Subcutaneous adipose tissue (tissue), 4 donors: ENCODE results near the gene MDFI. TPM values are rescaled to one million over a fixed set of nuclear protein-coding genes. Genes with fewer than 3 reads are reported as not detected.

Source experiments
- total RNA-seq, 4 donors: library from RNA; depleted of rRNA; stranded (reverse); fragments of >200 nt; gene quantifications; one replicate each; pipeline ENCODE4 v1.1.0, GENCODE V29; 2016
- TF ChIP-seq, protein P1 (sequence below): fragments of 450-650 bp; IDR thresholded peaks from one replicate; pipeline ENCODE4 v1.5.1; 2016; ENCODE audit warnings: low read depth, mild to moderate bottlenecking, control low read depth, antibody characterized with exemption, moderate library complexity

Gene MDFI
- total RNA-seq, 4 donors from 2014 or later, result 1.6 to 77.6 (median 11.7) TPM

DNA sequence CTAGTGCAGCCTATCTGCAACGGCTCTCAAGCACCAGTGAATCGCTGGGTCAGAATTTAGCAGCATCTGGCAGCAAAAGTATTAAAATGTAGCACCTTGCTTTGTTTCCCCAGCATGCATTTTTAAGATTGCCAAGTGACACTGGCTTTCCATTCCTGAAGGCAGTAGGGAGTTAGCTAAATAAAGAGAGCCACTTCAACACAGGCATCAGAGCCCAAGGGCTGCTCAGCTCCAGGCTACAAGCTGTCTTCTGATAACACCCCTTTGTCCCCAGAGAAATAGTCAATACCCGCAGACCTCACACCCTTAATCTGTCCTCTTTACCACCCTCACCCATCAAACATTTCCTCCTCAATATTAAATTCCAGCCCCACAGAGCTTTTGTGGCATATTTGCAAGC lies 19.7 kb upstream of the MDFI start:
- TF ChIP-seq, protein P1, sequence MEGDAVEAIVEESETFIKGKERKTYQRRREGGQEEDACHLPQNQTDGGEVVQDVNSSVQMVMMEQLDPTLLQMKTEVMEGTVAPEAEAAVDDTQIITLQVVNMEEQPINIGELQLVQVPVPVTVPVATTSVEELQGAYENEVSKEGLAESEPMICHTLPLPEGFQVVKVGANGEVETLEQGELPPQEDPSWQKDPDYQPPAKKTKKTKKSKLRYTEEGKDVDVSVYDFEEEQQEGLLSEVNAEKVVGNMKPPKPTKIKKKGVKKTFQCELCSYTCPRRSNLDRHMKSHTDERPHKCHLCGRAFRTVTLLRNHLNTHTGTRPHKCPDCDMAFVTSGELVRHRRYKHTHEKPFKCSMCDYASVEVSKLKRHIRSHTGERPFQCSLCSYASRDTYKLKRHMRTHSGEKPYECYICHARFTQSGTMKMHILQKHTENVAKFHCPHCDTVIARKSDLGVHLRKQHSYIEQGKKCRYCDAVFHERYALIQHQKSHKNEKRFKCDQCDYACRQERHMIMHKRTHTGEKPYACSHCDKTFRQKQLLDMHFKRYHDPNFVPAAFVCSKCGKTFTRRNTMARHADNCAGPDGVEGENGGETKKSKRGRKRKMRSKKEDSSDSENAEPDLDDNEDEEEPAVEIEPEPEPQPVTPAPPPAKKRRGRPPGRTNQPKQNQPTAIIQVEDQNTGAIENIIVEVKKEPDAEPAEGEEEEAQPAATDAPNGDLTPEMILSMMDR, result no peak

DNA sequence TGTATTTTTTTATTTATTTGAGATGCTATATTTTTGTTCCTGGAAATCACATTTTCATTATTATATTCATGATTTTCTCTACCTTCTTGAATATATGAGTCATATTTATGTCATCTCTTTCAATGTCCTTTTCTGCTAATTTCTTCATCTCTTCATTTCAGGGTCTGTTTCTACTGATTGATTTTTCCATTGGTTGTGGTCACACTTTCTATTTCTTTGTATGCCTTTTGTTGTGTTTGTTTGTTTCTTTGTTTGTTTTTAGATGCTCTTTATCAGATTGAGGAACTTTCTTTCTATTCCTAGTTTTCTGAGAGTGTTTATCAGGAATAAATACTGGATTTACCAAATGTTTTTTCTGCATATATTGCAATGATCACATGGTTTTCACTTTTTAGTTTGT lies 16.9 kb upstream of the MDFI start:
- TF ChIP-seq, protein P1, result no peak

DNA sequence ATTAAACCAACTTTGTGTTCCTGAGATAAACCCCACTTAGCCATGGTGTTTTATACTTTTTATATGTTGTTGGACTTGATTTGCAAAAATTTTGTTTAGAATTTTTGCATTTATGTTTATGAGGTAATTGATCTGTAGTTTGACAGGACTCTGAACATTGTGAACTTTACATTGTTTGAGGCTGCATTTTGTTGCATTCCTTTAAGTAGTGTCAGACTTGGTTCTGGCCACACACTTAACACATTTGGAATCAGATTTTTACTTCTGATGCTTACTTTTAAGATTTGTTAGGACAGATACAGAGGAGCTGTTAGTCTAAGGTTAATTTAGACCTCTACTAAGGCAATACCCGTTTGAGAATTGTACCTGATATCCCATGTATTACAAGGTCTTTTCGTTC lies 16.5 kb upstream of the MDFI start:
- TF ChIP-seq, protein P1, result no peak

DNA sequence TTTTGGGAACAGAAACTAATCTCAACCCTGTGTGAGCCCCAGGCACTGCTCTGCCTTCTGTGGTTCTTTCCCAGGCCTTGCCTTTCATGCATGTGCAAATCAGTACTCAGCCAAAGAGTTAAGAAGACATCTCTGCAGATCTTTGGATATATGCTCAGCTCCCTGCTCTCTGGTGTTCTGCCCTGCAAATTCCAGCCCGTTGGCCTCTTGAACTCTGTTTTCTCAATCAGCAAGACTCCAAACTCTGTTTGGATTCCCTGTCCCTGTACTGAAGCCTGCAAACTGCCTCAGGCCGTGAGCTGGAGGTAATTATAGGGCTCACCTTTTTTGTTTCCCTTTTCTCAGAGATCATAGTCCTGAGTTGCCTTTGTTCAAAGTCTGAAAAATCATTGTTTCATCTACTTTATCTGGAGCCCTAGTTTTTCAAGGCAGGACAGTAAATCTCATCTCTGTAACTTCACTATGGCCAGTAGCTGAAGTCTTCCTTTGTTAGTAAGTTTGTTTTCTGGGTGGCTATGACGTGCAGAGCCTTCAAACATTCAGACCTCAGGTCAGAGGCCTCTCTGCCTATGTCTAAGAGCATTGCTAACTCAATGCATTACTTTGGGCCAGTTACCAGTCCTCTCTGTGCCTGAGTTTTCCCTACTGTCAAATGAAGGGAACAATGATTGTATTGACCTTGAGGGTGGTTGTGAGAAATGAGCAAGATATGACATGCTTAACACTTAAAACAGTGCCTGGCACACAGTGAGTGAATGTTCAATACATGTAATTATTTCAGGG lies 15.9 kb upstream of the MDFI start:
- TF ChIP-seq, protein P1, result no peak

DNA sequence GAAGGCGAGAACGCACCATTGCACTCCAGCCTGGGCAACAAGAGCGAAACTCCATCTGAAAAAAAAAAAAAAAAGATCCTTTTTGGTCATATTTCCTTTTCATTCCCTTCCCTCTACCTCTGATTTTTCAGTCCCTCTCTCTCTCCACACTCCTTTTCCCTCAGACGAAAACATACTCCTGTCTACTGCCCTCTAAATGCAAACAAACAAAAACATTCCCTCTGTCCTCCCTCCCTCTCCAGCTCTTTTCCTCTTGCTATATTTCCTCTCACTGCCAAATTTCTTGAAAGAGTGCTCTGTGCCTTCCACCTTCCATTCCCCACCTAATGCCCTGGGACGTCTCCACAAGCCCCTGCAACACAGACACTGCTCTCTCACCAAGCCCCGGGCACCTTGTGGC lies 14.9 kb upstream of the MDFI start:
- TF ChIP-seq, protein P1, result no peak

DNA sequence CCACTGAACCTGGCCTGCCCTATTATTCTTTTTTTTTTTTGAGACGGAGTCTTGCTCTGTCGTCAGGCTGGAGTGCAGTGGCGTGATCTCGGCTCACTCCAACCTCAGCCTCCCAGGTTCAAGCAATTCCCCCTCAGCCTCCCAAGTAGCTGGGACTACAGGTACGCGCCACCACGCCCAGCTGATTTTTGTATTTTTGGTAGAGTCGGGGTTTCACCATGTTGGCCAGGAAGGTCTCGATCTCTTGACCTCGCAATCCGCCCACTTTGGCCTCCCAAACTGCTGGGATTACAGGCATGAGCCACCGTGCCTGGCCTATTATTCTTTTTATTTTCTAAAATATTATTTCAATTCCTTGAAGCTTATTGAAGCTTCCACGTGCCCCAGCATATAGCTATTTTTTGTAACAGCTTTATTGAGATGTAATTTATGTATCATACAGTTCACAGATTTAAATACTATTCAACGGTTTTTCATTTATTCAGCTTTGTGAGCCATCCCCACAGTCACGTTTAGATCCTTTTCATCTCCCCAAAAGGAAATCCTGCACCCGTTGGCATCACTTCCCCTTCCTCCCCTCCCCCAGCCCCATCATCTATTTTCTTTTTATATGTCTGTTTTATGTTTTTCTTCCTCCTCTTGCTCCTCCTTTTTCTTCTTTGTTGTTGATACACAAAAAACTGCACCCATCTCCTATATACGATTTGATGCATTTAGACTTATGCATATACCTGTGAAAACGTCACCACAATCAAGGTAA lies 13.5 kb upstream of the MDFI start:
- TF ChIP-seq, protein P1, result no peak

DNA sequence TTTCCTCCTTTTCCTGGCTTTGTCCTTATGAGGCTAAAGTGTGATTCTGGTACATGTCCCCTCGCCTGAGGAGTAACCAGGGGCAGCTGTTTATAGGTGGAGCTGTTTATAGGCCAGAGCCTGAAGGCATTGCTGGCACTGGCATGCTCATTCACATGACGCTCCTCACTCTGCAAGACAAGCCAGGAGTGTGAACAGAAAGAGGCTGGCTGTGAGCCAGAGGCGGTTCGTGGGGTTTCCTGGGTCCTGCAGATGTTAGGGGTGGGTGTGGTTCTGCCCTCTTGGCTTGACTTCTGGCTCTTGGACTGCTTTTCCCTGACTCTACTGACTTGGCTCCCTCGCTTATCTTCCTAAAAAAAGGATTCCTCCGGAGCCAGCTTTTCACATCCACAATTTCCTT lies 12.8 kb upstream of the MDFI start:
- TF ChIP-seq, protein P1, result no peak
